GM18907 (cell line): ENCODE data around the gene FARP2.

Experiments used
- ATAC-seq: cut with Tn5 transposase; IDR thresholded peaks from one replicate; pipeline ENCODE4 v1.9.1; 2021; ENCODE audit warnings: mild to moderate bottlenecking, moderate library complexity; ENCODE audit not compliant: unreplicated experiment

Gene FARP2

GRCh38 chr2:241321886-241322285 is 34.2 kb upstream of the FARP2 start:
- no peak for ATAC-seq

GRCh38 chr2:241323778-241324177 is 32.3 kb upstream of the FARP2 start:
- ATAC-seq = no peak

GRCh38 chr2:241324775-241325174 is 31.3 kb upstream of the FARP2 start:
- ATAC-seq = no peak

GRCh38 chr2:241325257-241325656 is 30.8 kb upstream of the FARP2 start:
- ATAC-seq = no peak

GRCh38 chr2:241329669-241330615 is 26.1 kb upstream of the FARP2 start:
- ATAC-seq = no peak

GRCh38 chr2:241330616-241330981 is 25.5 kb upstream of the FARP2 start:
- ATAC-seq = no peak

- no peak for ATAC-seq
These were observed 21.3 kb upstream of the FARP2 start for GRCh38 chr2:241334813-241335212.

GRCh38 chr2:241339839-241340630 is 16.1 kb upstream of the FARP2 start:
- ATAC-seq = no peak

- ATAC-seq = no peak
These were observed 15.4 kb upstream of the FARP2 start for GRCh38 chr2:241340631-241341163.

- no peak for ATAC-seq
These were observed 11.0 kb upstream of the FARP2 start for GRCh38 chr2:241344925-241345651.

GRCh38 chr2:241349941-241350340 is 6.1 kb upstream of the FARP2 start:
- no peak for ATAC-seq

GRCh38 chr2:241350530-241350877 is 5.6 kb upstream of the FARP2 start:
- ATAC-seq = no peak

GRCh38 chr2:241350878-241351639 is 5.0 kb upstream of the FARP2 start:
- no peak for ATAC-seq

- no peak for ATAC-seq
These were observed 4.4 kb upstream of the FARP2 start for GRCh38 chr2:241351640-241352031.

GRCh38 chr2:241352227-241352626 is 3.9 kb upstream of the FARP2 start:
- ATAC-seq = no peak

GRCh38 chr2:241354668-241355658 is 1.1 kb upstream of the FARP2 start:
- no peak for ATAC-seq

GRCh38 chr2:241356871-241357260 is 781 bp downstream of the FARP2 start:
- no peak for ATAC-seq

- no peak for ATAC-seq
These were observed 1.4 kb downstream of the FARP2 start for GRCh38 chr2:241357531-241357930.

- no peak for ATAC-seq
These were observed 2.4 kb downstream of the FARP2 start for GRCh38 chr2:241358470-241358869.
